Psoas muscle (tissue), 8 donors: ENCODE measurements around the gene SLC39A1. TPM values are rescaled to one million over a fixed set of nuclear protein-coding genes. Genes with fewer than 3 reads are reported as not detected.
A peak's percentile ranks its signal among the peaks of the same experiment; 100 is the strongest.

ENCODE experiments used
- ATAC-seq, 4 donors: fragments of 200-7000 bp; cut with Tn5 transposase; one replicate each; pipeline ENCODE4 v1.9.1; 2020; ENCODE audit warnings: moderate library complexity in 3 of 4, mild to moderate bottlenecking in 2 of 4
- DNase-seq, 2 donors: peaks; one replicate each; pipeline ENCODE4 v3.0.0-alpha.2; 2020
- H3K27ac ChIP-seq: fragments of 200-600 bp; one replicate; pipeline ENCODE4 v1.8.0; 2022
- H3K27me3 ChIP-seq, 3 donors: fragments of 200-600 bp in 1 of 3; one replicate each; pipeline versions ENCODE4 v1.6.1 to v1.8.0; 2013 to 2022; ENCODE audit warnings: low read length in 2 of 3, mild to moderate bottlenecking in 2 of 3, moderate library complexity in 1 of 3; ENCODE audit not compliant: insufficient read depth in 3 of 3
- H3K36me3 ChIP-seq, 2 donors: fragments of 200-600 bp in 1 of 2; one replicate each; pipeline versions ENCODE4 v1.6.1 to v1.8.0; 2013 to 2022; ENCODE audit warnings: low read depth in 1 of 2, mild to moderate bottlenecking in 1 of 2, moderate library complexity in 1 of 2; ENCODE audit not compliant: insufficient read depth in 1 of 2
- H3K4me1 ChIP-seq: fragments of 200-600 bp; one replicate; pipeline ENCODE4 v1.8.0; 2022
- H3K4me3 ChIP-seq: fragments of 200-600 bp; one replicate; pipeline ENCODE4 v1.8.0; 2022; ENCODE audit warnings: mild to moderate bottlenecking
- H3K9me3 ChIP-seq: fragments of 200-600 bp; one replicate; pipeline ENCODE4 v1.8.0; 2022
- CTCF ChIP-seq: fragments of 200-600 bp; IDR thresholded peaks from one replicate; pipeline ENCODE4 v1.8.0; 2022; ENCODE audit warnings: antibody characterized with exemption
- WGBS, 3 donors: extraction: QIAGEN DNeasy Blood & Tissue Kit; methylation state at CpG; one replicate each; pipeline versions ENCODE4 v1.1.6 to v1.1.7; 2013; 5-methylcytosine and 5-hydroxymethylcytosine counted together
- intact Hi-C, 2 donors: fragments of 100-400 bp; cut with DNase I; formaldehyde crosslinking; loops; one replicate each; pipeline versions ENCODE4 v1.11.0 to v1.14.2; 2022
- polyA plus RNA-seq, 3 donors: library from polyadenylated mRNA; stranded (reverse); fragments of 200-250 nt; gene quantifications; one replicate each; pipeline ENCODE4 v1.2.3, GENCODE V29; 2013
- total RNA-seq, 4 donors: library from RNA; stranded (reverse); fragmentation: NEBNext Ultra II Directional in 2 of 4; extraction: Animal tissue kit (Norgen Biotek cat#: 25700) in 2 of 4; gene quantifications; one replicate each; pipeline versions ENCODE4 v1.2.1 to v1.2.4, GENCODE V29; 2021 to 2023
- donor health status: healthy with polysubstance abuse.
- donor health status: DM: no; HTN: no; CAD: no; lungs with moderate emphysema.
- donor health status: Bipolar disorder and iron deficiency.
- donor health status: healthy.
- donor health status: DM: yes; HTN: yes; CAD: no.
- donor health status: DM: no; HTN: no; CAD: no.
- donor health status: DM: no; HTN: no; CAD: no.
- donor health status: DM: yes; HTN: yes; CAD: no.

Gene SLC39A1
- total and polyA plus RNA-seq, 7 donors, result 21.9 to 85.3 (median 46.7) TPM

GRCh38 chr1:153958961-153959260 is 4.4 kb downstream of the SLC39A1 start:
- Histone ChIP-seq H3K4me3 (peak overlapping the region; percentile 97), H3K27me3 (no peaks in the 10 kb centered on the region), H3K36me3 (peaks cover 4 to 31% of the 10 kb centered on the region in 2 donors), H3K9me3 (no peaks in the 10 kb centered on the region), H3K4me1 (peaks cover 47% of the 10 kb centered on the region), H3K27ac (peak overlapping the region; percentile 93)
- ATAC-seq, result no peak
- 1 to 4% (median 4%) methylated on average over 4 of the region's 4 CpGs for WGBS, 3 donors
- DNase-seq, result peak in 1 of 2 donors; percentile 41
- no peak for TF ChIP-seq CTCF
- intact Hi-C loops, result no loop called here

- peaks cover 46% of the 10 kb centered on the region for H3K4me1 ChIP-seq
- no peak for TF ChIP-seq CTCF
- peak; percentile 99 for DNase-seq
- intact Hi-C loops, result no loop called here
- 0 to 1% (median 1%) methylated on average over 66 to 75 of the region's 75 CpGs for WGBS, 3 donors
- no peaks in the 10 kb centered on the region for H3K9me3 ChIP-seq
- no peaks in the 10 kb centered on the region for H3K27me3 ChIP-seq
- peak; percentile 85 to 90 (median 88) for ATAC-seq
- peak within 1 kb of the TSS; percentile 93 for H3K27ac ChIP-seq
- H3K36me3 ChIP-seq, result peaks cover 4 to 37% of the 10 kb centered on the region in 2 donors
- peak within 1 kb of the TSS; percentile 97 for H3K4me3 ChIP-seq
Observed at GRCh38 chr1:153958111-153958960, 5.0 kb downstream of the SLC39A1 start, which contains the start of gene CRTC2. CRTC2 (minus strand) TSS chr1:153958612; CDS start chr1:153958497, 115 bp downstream.

GRCh38 chr1:153957744-153958110 is 5.6 kb downstream of the SLC39A1 start:
- peak overlapping the region; percentile 93 for H3K27ac ChIP-seq
- peaks cover 4 to 43% of the 10 kb centered on the region in 2 donors for H3K36me3 ChIP-seq
- H3K4me3 ChIP-seq, result peak overlapping the region; percentile 97
- TF ChIP-seq CTCF, result no peak
- peaks cover 45% of the 10 kb centered on the region for H3K4me1 ChIP-seq
- no peaks in the 10 kb centered on the region for H3K9me3 ChIP-seq
- DNase-seq, result no peak
- no peaks in the 10 kb centered on the region for H3K27me3 ChIP-seq
- intact Hi-C loops, result no loop called here
- 1% methylated on average over 13 of the region's 13 CpGs for WGBS, 3 donors
- peak in 2 of 4 donors; percentile 2 to 3 for ATAC-seq

GRCh38 chr1:153956997-153957715 is 6.2 kb downstream of the SLC39A1 start:
- peaks cover 7 to 49% of the 10 kb centered on the region in 2 donors for H3K36me3 ChIP-seq
- WGBS, 3 donors, result 27 to 36% (median 28%) methylated on average over 6 of the region's 6 CpGs
- peak overlapping the region; percentile 97 for H3K4me3 ChIP-seq
- H3K4me1 ChIP-seq, result peaks cover 39% of the 10 kb centered on the region
- DNase-seq (no peak), ATAC-seq (no peak)
- intact Hi-C loops, result no loop called here
- peak overlapping the region; percentile 93 for H3K27ac ChIP-seq
- no peaks in the 10 kb centered on the region for H3K9me3 ChIP-seq
- no peak for TF ChIP-seq CTCF
- no peaks in the 10 kb centered on the region for H3K27me3 ChIP-seq
